Measurements from ENCODE around the gene ARHGAP22. TPM values are rescaled to one million over a fixed set of nuclear protein-coding genes. Genes with fewer than 3 reads are reported as not detected.

Gene ARHGAP22
- total and polyA plus RNA-seq, 2 of the 4 experiments (the other 2 are of a cell fraction), result 28.3 to 30.2 TPM

- Histone ChIP-seq H3K9me3 (ENCODE audit: control insufficient read depth, insufficient read depth, low read length) (no peaks in the 10 kb centered on the region), H3K4me1 (ENCODE audit: control insufficient read depth, insufficient read depth, low read length) (peaks cover 10% of the 10 kb centered on the region), H3K79me1 (ENCODE audit: low read depth in 1 of 2, low read length in 2 of 2) (peaks cover 4 to 71% of the 10 kb centered on the region in 2 experiments; a peak in 3 of 4 replicates), H3K27ac (ENCODE audit: insufficient read depth, low read length) (no peak overlapping the region), H3K4me2 (ENCODE audit: low read depth, low read length) (no peak overlapping the region), H3K27me3 (ENCODE audit: control insufficient read depth, insufficient read depth, low read length) (no peaks in the 10 kb centered on the region), H3K23ac (ENCODE audit: low read depth, low read length) (no peak overlapping the region), H3K56ac (ENCODE audit: extremely low read depth, insufficient read depth, low read length) (no peak overlapping the region), H2AFZ (replicated peaks; ENCODE audit: low read length, poor library complexity) (peak overlapping the region; percentile 53), H2AK5ac (ENCODE audit: low read depth, low read length) (peak overlapping the region; percentile 29; the same call in 1 of the 2 replicates), H2BK120ac (ENCODE audit: low read depth, low read length) (no peak overlapping the region), H3K14ac (replicated peaks; ENCODE audit: low read depth, low read length) (0 out of 2 replicates have a peak overlapping the region, but pooled peaks have one; percentile 45), H4K20me1 (ENCODE audit: insufficient read depth, low read length) (peaks cover 15% of the 10 kb centered on the region; the same call in 1 of the 2 replicates), H2BK5ac (ENCODE audit: low read depth, low read length, poor library complexity, severe bottlenecking) (no peak overlapping the region), H4K91ac (ENCODE audit: insufficient read depth, low read depth, low read length) (no peak overlapping the region), H3K18ac (ENCODE audit: low read depth, low read length) (peak overlapping the region; percentile 17; the same call in 1 of the 2 replicates), H2BK15ac (ENCODE audit: low read depth, low read length) (no peak overlapping the region), H4K5ac (ENCODE audit: low read depth, low read length) (no peak overlapping the region), H3K36me3 (ENCODE audit: control insufficient read depth, insufficient read depth, low read length) (peaks cover 6% of the 10 kb centered on the region; the same call in 1 of the 2 replicates), H3K9ac (ENCODE audit: low read depth, low read length) (no peak overlapping the region), H3K4ac (ENCODE audit: low read depth, low read length) (no peak overlapping the region), H2AK9ac (replicated peaks; ENCODE audit: low read depth, low read length, poor library complexity) (peak overlapping the region; percentile 5), H3K4me3 (ENCODE audit: insufficient read depth, low read depth, low read length) (no peak overlapping the region), H3K9me1 (ENCODE audit: insufficient read depth, low read length) (peaks cover 6% of the 10 kb centered on the region; the same call in 1 of the 2 replicates), H4K8ac (ENCODE audit: low read depth in 2 of 2, low read length in 2 of 2) (0 out of 4 replicates have a peak overlapping the region, but pooled peaks of 1 of the 2 experiments have one; percentile 2), H2BK20ac (ENCODE audit: low read depth, low read length) (no peak overlapping the region)
- DNase-seq (no peak), ATAC-seq (ENCODE audit: low read depth) (peak; percentile 67)
- POLR2A ChIA-PET (ENCODE audit: unreplicated experiment), result no interaction called here
- dilution Hi-C loops (cut with HindIII; ENCODE audit: low sequenced_read_pairs, unreplicated experiment) (no loop called here), intact Hi-C loops (cut with micrococcal nuclease) (no loop called here), in situ Hi-C loops (cut with MboI; ENCODE audit: low sequenced_read_pairs) (no loop called here)
- TF ChIP-seq CEBPB (IDR thresholded peaks at IDR 0.05; ENCODE audit: low read depth, low read length) (no peak), MAFK (IDR thresholded peaks at IDR 0.05; ENCODE audit: low read depth, low read length) (no peak), CHD1 (IDR thresholded peaks at IDR 0.05; ENCODE audit: low read depth, low read length) (no peak), POLR2A (IDR thresholded peaks at IDR 0.05; ENCODE audit: low read depth, low read length) (no peak), MXI1 (IDR thresholded peaks at IDR 0.05; ENCODE audit: borderline replicate concordance, low read depth, low read length) (no peak), USF2 (IDR thresholded peaks at IDR 0.05; ENCODE audit: low read depth, low read length) (no peak), SMC3 (IDR thresholded peaks at IDR 0.05; ENCODE audit: low read depth, low read length) (no peak), RCOR1 (IDR thresholded peaks at IDR 0.05; ENCODE audit: insufficient replicate concordance, low read length) (no peak), CTCF (conservative IDR thresholded peaks at IDR 0.05; ENCODE audit: low read depth, low read length) (no peak), FOS (IDR thresholded peaks at IDR 0.05; ENCODE audit: low read depth, low read length) (no peak), RFX5 (IDR thresholded peaks at IDR 0.05; ENCODE audit: low read depth, low read length) (no peak)
- TF ChIP-seq, protein P1, sequence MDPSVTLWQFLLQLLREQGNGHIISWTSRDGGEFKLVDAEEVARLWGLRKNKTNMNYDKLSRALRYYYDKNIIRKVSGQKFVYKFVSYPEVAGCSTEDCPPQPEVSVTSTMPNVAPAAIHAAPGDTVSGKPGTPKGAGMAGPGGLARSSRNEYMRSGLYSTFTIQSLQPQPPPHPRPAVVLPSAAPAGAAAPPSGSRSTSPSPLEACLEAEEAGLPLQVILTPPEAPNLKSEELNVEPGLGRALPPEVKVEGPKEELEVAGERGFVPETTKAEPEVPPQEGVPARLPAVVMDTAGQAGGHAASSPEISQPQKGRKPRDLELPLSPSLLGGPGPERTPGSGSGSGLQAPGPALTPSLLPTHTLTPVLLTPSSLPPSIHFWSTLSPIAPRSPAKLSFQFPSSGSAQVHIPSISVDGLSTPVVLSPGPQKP (IDR thresholded peaks at IDR 0.05; ENCODE audit: borderline replicate concordance, low read depth, low read length), result no peak
- BruUV-seq (replicated peaks), result no TSS peak
- WGBS, 2 experiments (ENCODE audit: extremely low coverage in 2 of 2, insufficient read length in 1 of 2), result 33% methylated on average over 1 of the region's 9 CpGs; no CpG with 5 or more reads in 1 of the 2 experiments
- CTCF ChIA-PET, result no interaction called here
Measured at GRCh38 chr10:48456361-48456804, 148.5 kb downstream of the ARHGAP22 start.

All from IMR-90 (cell line).